HepG2 (cell line): ENCODE data around the gene ABCB4. TPM values are rescaled to one million over a fixed set of nuclear protein-coding genes. Genes with fewer than 3 reads are reported as not detected.

Experiments
- ATAC-seq: fragments of 200-7000 bp; cut with Tn5 transposase; 3 replicates; pipeline ENCODE4 v1.9.1; 2020; ENCODE audit warnings: mild to moderate bottlenecking, moderate library complexity
- BruUV-seq: library from RNA; stranded (reverse); fragments of 400-500 nt; replicated peaks from 2 replicates; lab custom pipeline; 2021; lab: Mats Ljungman, UMichigan
- CTCF ChIA-PET: fragments of 300-600 bp; formaldehyde crosslinking; extraction: SDS; loops from one replicate; lab custom pipeline; 2021; ENCODE audit warnings: low total read pairs, inconsistent platforms, low intra/inter-chr PET ratio; lab: Yijun Ruan, JAX
- POLR2A ChIA-PET: fragments of 350-600 bp; sonication (Branson Sonifier 250); formaldehyde crosslinking; loops from one replicate; lab custom pipeline; 2020; ENCODE audit warnings: antibody characterized with exemption, inconsistent platforms; lab: Yijun Ruan, JAX
- DNase-seq: peaks from one replicate; pipeline ENCODE4 v3.0.0-alpha.2; 2015; ENCODE audit warnings: low spot score
- FAIRE-seq: peaks from 3 replicates; lab custom pipeline; 2011; peaks lifted over from hg19 to GRCh38; lab: Jason Lieb, UNC
- H2AFZ ChIP-seq: one replicate; pipeline ENCODE4 v1.6.1; 2011; ENCODE audit warnings: low read length, inconsistent platforms
- H3K27ac ChIP-seq: fragments of 300-600 bp; 3 replicates; pipeline ENCODE4 v1.8.0; 2011; ENCODE audit warnings: mixed run types, mild to moderate bottlenecking, mixed read lengths, low read length, inconsistent platforms; ENCODE audit not compliant: insufficient read depth; ENCODE audit errors: extremely low read length
- H3K27me3 ChIP-seq, 2 experiments: fragments of 200-600 bp in 1 of 2; 2 replicates in 1 of 2; 3 replicates in 1 of 2; pipeline versions ENCODE4 v1.6.0 to v1.8.0; 2011; ENCODE audit warnings: low read length in 2 of 2, mild to moderate bottlenecking in 2 of 2, moderate library complexity in 2 of 2, inconsistent platforms in 1 of 2; ENCODE audit not compliant: insufficient read depth in 2 of 2, control insufficient read depth in 1 of 2
- H3K36me3 ChIP-seq, 2 experiments: fragments of 200-600 bp in 1 of 2; replicated peaks in 1 of 2; 2 replicates in 1 of 2; 3 replicates in 1 of 2; pipeline versions ENCODE4 v1.5.1 to v1.8.0; 2011; ENCODE audit warnings: low read length in 2 of 2, inconsistent platforms in 1 of 2; ENCODE audit not compliant: insufficient read depth in 2 of 2, control insufficient read depth in 1 of 2
- H3K4me1 ChIP-seq: 2 replicates; pipeline ENCODE4 v1.5.1; 2012; ENCODE audit warnings: low read length, inconsistent platforms; ENCODE audit not compliant: insufficient read depth
- H3K4me2 ChIP-seq: 2 replicates; pipeline ENCODE4 v1.6.0; 2011; ENCODE audit warnings: low read depth, low read length, inconsistent platforms
- H3K4me3 ChIP-seq, 3 experiments: fragments of 200-600 bp in 1 of 3; sonication (generic), shearing (Covaris generic) in 1 of 3; replicated peaks in 1 of 3; 2 replicates each; pipeline ENCODE4 v1.5.1; 2011 to 2016; ENCODE audit warnings: low read length in 3 of 3, inconsistent platforms in 2 of 3, low read depth in 2 of 3, mild to moderate bottlenecking in 2 of 3, control low read depth in 1 of 3, mixed read lengths in 1 of 3; ENCODE audit not compliant: insufficient read depth in 1 of 3
- H3K79me2 ChIP-seq: one replicate; pipeline ENCODE4 v1.6.1; 2011; ENCODE audit warnings: low read length, inconsistent platforms; ENCODE audit not compliant: insufficient read depth
- H3K9ac ChIP-seq: 2 replicates; pipeline ENCODE4 v1.6.0; 2011; ENCODE audit warnings: mild to moderate bottlenecking, low read depth, low read length, inconsistent platforms; ENCODE audit not compliant: insufficient read depth
- H3K9me3 ChIP-seq: 2 replicates; pipeline ENCODE4 v1.5.1; 2012; ENCODE audit warnings: mild to moderate bottlenecking, low read length
- H4K20me1 ChIP-seq: 2 replicates; pipeline ENCODE4 v1.6.0; 2011; ENCODE audit warnings: inconsistent platforms, mild to moderate bottlenecking, low read length, moderate library complexity; ENCODE audit not compliant: insufficient read depth
- DR1 ChIP-seq: sonication (generic); formaldehyde crosslinking; IDR thresholded peaks from 2 replicates; pipeline ENCODE4 v1.8.0; 2021; ENCODE audit warnings: mild to moderate bottlenecking, missing genetic modification reagents, inconsistent platforms
- ETV5 ChIP-seq: IDR thresholded peaks from 2 replicates; pipeline ENCODE4 v1.6.1; 2018; ENCODE audit warnings: missing biosample characterization, missing genetic modification reagents, inconsistent platforms, borderline replicate concordance
- FOXA3 ChIP-seq: IDR thresholded peaks from 2 replicates; pipeline ENCODE4 v1.6.1; 2016; ENCODE audit warnings: missing genetic modification reagents, missing compliant biosample characterization
- FOXO1 ChIP-seq: sonication (generic); formaldehyde crosslinking; IDR thresholded peaks from 2 replicates; pipeline ENCODE4 v1.4.0; 2020; ENCODE audit warnings: missing genetic modification reagents
- FOXP1 ChIP-seq, 2 experiments: fragments of 450-650 bp in 1 of 2; IDR thresholded peaks; 2 replicates each; pipeline ENCODE4 v1.6.1; 2017 to 2018; ENCODE audit warnings: antibody characterized with exemption in 1 of 2
- GLMP ChIP-seq: sonication (generic); formaldehyde crosslinking; IDR thresholded peaks from 2 replicates; pipeline ENCODE4 v1.9.0; 2021; ENCODE audit warnings: missing genetic modification reagents, mild to moderate bottlenecking, borderline replicate concordance
- HDAC1 ChIP-seq: sonication (generic); formaldehyde crosslinking; IDR thresholded peaks from 2 replicates; pipeline ENCODE4 v1.5.1; 2020; ENCODE audit warnings: mild to moderate bottlenecking, missing genetic modification reagents
- RARA ChIP-seq: IDR thresholded peaks from 2 replicates; pipeline ENCODE4 v1.6.1; 2016; ENCODE audit warnings: missing genetic modification reagents, missing compliant biosample characterization
- TBX3 ChIP-seq: fragments of 450-650 bp; IDR thresholded peaks from 2 replicates; pipeline ENCODE4 v1.6.1; 2017; ENCODE audit warnings: antibody characterized with exemption, mild to moderate bottlenecking, inconsistent platforms, borderline replicate concordance
- ZBTB7B ChIP-seq: sonication (generic); formaldehyde crosslinking; IDR thresholded peaks from 2 replicates; pipeline ENCODE4 v1.4.0; 2020; ENCODE audit warnings: missing genetic modification reagents
- WGBS: methylation state at CpG from one replicate; pipeline ENCODE4 v1.1.6; 2017; ENCODE audit warnings: low lambda C conversion rate; 5-methylcytosine and 5-hydroxymethylcytosine counted together
- in situ Hi-C: cut with HindIII; loops from 2 replicates; pipeline ENCODE4 v1.10.0; 2017; ENCODE audit warnings: low pct_unique_long_range_greater_than_20kb; ENCODE audit not compliant: extremely low pct_ligation_motif_present
- intact Hi-C: fragments of 100-400 bp; cut with micrococcal nuclease; formaldehyde crosslinking; loops from one replicate; pipeline ENCODE4 v1.10.0; 2022; ENCODE audit not compliant: unreplicated experiment
- polyA plus RNA-seq, 8 experiments: library from polyadenylated mRNA; depleted of rRNA in 3 of 8; stranded (reverse) in 7 of 8; unstranded in 1 of 8; fragments of >200 nt; fragmentation: Illumina TruSeq in 4 of 8; extraction: Trizol in 4 of 8; gene quantifications; 2 replicates each; pipeline versions ENCODE4 v1.2.1 to v1.2.3, GENCODE V29; 2011 to 2016; ENCODE audit warnings: low read depth in 4 of 8, missing spikeins in 1 of 8, mixed read lengths in 1 of 8; ENCODE audit not compliant: insufficient read depth in 1 of 8
- total RNA-seq, 5 experiments: library from RNA; depleted of rRNA; stranded (reverse); fragments of >200 nt; fragmentation: Illumina TruSeq; extraction: Trizol; gene quantifications; 2 replicates each; pipeline ENCODE4 v1.2.3, GENCODE V29; 2016; ENCODE audit warnings: low read depth in 1 of 5
- TF ChIP-seq, protein P1 (sequence below): IDR thresholded peaks from 2 replicates; pipeline ENCODE4 v1.4.0; 2020; ENCODE audit warnings: mild to moderate bottlenecking, missing genetic modification reagents
- TF ChIP-seq, protein P2 (sequence below): sonication (generic); formaldehyde crosslinking; IDR thresholded peaks from 2 replicates; pipeline ENCODE4 v1.4.0; 2020; ENCODE audit warnings: missing genetic modification reagents, borderline replicate concordance
- TF ChIP-seq, protein P3 (sequence below): IDR thresholded peaks from 2 replicates; pipeline ENCODE4 v1.6.1; 2016; ENCODE audit warnings: missing compliant biosample characterization, missing genetic modification reagents, borderline replicate concordance

The ABCB4 gene
- total and polyA plus RNA-seq, 2 of the 13 experiments (the other 11 are each of a cell fraction or from before 2014, with no cell fraction given), result 18.0 to 32.4 TPM

- TF ChIP-seq FOXP1 (IDR thresholded peaks at IDR 0.05) (no peak), FOXP1 (CRISPR knock-in tag; IDR thresholded peaks at IDR 0.05) (no peak)
Observed at GRCh38 chr7:87398446-87398845, 77.0 kb downstream of the ABCB4 start (continued).

DNA sequence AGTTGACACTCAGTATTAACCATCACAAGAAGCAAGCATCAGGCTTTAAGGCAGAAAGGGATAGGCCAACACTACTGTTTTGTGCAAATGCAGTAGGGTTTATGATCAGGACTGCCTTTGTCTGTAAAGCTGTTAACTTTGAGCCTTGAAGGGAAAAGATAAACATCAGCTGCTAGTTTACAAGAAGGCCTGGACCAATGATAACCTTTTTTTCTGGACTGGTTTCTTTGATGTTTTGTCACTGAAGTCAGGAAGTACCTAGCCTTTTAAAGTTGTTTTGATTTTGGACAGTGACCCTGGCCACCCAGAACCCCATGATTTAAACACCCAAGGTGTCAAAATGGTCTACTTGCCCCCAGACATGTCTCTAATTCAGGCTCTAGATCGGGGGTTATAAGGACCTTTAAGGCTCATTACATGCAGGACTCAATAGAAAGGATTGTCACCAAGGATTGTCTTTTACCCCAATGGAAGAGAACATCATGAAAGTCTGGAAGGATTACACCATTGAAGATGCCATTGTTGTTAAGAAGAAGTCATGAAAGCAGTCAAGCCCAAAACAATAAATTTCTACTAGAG lies 79.9 kb downstream of the ABCB4 start:
- BruUV-seq, result no TSS peak
- H3K4me2 ChIP-seq, result peak overlapping the region; percentile 9
- peak overlapping the region; percentile 35 for H3K27ac ChIP-seq
- no peaks in the 10 kb centered on the region for H3K79me2 ChIP-seq
- FAIRE-seq, result peak; percentile 51
- in situ Hi-C loops (no loop called here), intact Hi-C loops (no loop called here)
- peaks cover 19% of the 10 kb centered on the region for H3K4me1 ChIP-seq
- ChIA-PET POLR2A (no interaction called here), CTCF (no interaction called here)
- DNase-seq, result peak; percentile 62
- no peak overlapping the region for H3K9ac ChIP-seq
- no peaks in the 10 kb centered on the region for H3K27me3 ChIP-seq
- H3K9me3 ChIP-seq, result no peaks in the 10 kb centered on the region
- peak; percentile 91 for ATAC-seq
- no peak overlapping the region for H2AFZ ChIP-seq
- H3K4me3 ChIP-seq, result no peak overlapping the region
- 93% methylated on average over 1 of the region's 1 CpG for WGBS
- H4K20me1 ChIP-seq, result no peaks in the 10 kb centered on the region
- peaks cover 0 to 15% of the 10 kb centered on the region in 2 experiments; a peak in 2 of 5 replicates for H3K36me3 ChIP-seq
- TF ChIP-seq FOXA3 (CRISPR knock-in tag) (peak; percentile 76), RARA (CRISPR knock-in tag) (peak; percentile 51; the same call in 1 of the 2 replicates), ZBTB7B (CRISPR knock-in tag) (0 out of 2 replicates have a peak, but pooled peaks have one; percentile 16), TBX3 (no peak), ETV5 (CRISPR knock-in tag) (peak; percentile 26; the same call in 1 of the 2 replicates), HDAC1 (CRISPR knock-in tag) (peak; percentile 62; the same call in 1 of the 2 replicates), GLMP (CRISPR knock-in tag) (no peak), FOXO1 (CRISPR knock-in tag) (0 out of 2 replicates have a peak, but pooled peaks have one; percentile 30), DR1 (CRISPR knock-in tag) (no peak)
- TF ChIP-seq, protein P1, sequence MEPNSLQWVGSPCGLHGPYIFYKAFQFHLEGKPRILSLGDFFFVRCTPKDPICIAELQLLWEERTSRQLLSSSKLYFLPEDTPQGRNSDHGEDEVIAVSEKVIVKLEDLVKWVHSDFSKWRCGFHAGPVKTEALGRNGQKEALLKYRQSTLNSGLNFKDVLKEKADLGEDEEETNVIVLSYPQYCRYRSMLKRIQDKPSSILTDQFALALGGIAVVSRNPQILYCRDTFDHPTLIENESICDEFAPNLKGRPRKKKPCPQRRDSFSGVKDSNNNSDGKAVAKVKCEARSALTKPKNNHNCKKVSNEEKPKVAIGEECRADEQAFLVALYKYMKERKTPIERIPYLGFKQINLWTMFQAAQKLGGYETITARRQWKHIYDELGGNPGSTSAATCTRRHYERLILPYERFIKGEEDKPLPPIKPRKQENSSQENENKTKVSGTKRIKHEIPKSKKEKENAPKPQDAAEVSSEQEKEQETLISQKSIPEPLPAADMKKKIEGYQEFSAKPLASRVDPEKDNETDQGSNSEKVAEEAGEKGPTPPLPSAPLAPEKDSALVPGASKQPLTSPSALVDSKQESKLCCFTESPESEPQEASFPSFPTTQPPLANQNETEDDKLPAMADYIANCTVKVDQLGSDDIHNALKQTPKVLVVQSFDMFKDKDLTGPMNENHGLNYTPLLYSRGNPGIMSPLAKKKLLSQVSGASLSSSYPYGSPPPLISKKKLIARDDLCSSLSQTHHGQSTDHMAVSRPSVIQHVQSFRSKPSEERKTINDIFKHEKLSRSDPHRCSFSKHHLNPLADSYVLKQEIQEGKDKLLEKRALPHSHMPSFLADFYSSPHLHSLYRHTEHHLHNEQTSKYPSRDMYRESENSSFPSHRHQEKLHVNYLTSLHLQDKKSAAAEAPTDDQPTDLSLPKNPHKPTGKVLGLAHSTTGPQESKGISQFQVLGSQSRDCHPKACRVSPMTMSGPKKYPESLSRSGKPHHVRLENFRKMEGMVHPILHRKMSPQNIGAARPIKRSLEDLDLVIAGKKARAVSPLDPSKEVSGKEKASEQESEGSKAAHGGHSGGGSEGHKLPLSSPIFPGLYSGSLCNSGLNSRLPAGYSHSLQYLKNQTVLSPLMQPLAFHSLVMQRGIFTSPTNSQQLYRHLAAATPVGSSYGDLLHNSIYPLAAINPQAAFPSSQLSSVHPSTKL (CRISPR knock-in tag), result peak; percentile 68
- TF ChIP-seq, protein P2, sequence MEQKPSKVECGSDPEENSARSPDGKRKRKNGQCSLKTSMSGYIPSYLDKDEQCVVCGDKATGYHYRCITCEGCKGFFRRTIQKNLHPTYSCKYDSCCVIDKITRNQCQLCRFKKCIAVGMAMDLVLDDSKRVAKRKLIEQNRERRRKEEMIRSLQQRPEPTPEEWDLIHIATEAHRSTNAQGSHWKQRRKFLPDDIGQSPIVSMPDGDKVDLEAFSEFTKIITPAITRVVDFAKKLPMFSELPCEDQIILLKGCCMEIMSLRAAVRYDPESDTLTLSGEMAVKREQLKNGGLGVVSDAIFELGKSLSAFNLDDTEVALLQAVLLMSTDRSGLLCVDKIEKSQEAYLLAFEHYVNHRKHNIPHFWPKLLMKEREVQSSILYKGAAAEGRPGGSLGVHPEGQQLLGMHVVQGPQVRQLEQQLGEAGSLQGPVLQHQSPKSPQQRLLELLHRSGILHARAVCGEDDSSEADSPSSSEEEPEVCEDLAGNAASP (CRISPR knock-in tag), result 0 out of 2 replicates have a peak, but pooled peaks have one; percentile 11
- TF ChIP-seq, protein P3, sequence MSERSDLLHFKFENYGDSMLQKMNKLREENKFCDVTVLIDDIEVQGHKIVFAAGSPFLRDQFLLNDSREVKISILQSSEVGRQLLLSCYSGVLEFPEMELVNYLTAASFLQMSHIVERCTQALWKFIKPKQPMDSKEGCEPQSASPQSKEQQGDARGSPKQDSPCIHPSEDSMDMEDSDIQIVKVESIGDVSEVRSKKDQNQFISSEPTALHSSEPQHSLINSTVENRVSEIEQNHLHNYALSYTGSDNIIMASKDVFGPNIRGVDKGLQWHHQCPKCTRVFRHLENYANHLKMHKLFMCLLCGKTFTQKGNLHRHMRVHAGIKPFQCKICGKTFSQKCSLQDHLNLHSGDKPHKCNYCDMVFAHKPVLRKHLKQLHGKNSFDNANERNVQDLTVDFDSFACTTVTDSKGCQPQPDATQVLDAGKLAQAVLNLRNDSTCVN (CRISPR knock-in tag), result peak; percentile 41; the same call in 1 of the 2 replicates
